HL-60 (cell line): ENCODE data around the gene BDP1.

Source experiments
- POLR2AphosphoS5 ChIP-seq: IDR thresholded peaks from 2 replicates; pipeline ENCODE4 v1.6.1; 2012; ENCODE audit warnings: low read depth
- SPI1 ChIP-seq: IDR thresholded peaks from 2 replicates; pipeline ENCODE4 v1.6.1; 2012; ENCODE audit warnings: low read depth, mild to moderate bottlenecking, borderline replicate concordance
- TF ChIP-seq, protein P1 (sequence below): IDR thresholded peaks from one replicate; pipeline ENCODE4 v1.5.1; 2011; ENCODE audit warnings: low read length, control low read depth, inconsistent platforms; ENCODE audit not compliant: insufficient read depth
- TF ChIP-seq, protein P2 (sequence below): IDR thresholded peaks from 2 replicates; pipeline ENCODE4 v1.6.1; 2012; ENCODE audit warnings: low read depth; ENCODE audit not compliant: insufficient replicate concordance

DNA sequence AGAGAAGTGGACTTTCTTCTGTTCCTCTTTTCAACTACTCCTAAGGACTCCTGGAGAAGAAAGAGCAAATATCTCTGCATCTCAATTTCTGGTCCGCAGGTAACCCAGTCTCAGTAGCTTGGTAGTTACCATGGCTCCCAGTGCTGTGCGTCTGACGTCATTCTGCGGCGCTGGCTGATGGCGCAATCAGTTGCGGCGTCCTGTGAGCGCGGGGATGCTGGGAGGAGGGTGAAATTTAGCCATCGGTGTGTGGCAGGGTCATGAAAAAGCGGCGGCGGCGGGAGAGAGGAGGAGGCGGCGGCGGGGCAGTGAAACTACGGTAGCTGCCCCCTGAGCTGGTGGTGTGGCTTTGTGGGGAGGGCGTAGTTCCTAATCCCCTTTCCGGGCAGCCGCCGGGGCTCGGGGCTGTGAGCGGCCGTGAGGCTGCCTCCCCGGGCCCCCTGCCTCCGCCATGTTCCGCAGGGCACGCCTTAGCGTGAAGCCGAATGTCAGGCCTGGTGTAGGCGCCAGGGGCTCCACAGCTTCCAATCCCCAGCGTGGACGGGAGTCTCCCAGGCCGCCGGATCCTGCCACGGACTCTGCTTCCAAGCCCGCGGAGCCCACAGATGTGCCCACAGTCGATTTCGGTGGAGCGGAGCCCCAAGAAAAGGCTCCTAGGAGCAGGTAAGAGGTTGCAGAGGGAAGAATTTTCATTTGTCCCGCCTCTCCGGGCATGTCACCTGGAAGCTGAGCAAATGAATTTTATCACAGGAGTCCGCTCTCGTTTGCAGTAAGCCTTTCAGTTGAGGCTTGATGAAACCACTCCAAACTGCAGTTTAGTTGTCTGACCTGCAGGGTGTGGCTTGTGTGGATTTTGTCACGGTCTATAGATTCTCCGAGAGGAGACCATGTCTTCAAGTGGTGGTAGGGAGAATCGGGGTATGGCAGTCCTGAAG is at the start of gene BDP1:
- TF ChIP-seq, protein P1, sequence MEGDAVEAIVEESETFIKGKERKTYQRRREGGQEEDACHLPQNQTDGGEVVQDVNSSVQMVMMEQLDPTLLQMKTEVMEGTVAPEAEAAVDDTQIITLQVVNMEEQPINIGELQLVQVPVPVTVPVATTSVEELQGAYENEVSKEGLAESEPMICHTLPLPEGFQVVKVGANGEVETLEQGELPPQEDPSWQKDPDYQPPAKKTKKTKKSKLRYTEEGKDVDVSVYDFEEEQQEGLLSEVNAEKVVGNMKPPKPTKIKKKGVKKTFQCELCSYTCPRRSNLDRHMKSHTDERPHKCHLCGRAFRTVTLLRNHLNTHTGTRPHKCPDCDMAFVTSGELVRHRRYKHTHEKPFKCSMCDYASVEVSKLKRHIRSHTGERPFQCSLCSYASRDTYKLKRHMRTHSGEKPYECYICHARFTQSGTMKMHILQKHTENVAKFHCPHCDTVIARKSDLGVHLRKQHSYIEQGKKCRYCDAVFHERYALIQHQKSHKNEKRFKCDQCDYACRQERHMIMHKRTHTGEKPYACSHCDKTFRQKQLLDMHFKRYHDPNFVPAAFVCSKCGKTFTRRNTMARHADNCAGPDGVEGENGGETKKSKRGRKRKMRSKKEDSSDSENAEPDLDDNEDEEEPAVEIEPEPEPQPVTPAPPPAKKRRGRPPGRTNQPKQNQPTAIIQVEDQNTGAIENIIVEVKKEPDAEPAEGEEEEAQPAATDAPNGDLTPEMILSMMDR, result no peak
- peak; percentile 62; the same call in 1 of the 2 replicates for TF ChIP-seq POLR2AphosphoS5
- TF ChIP-seq SPI1, result no peak
- TF ChIP-seq, protein P2, sequence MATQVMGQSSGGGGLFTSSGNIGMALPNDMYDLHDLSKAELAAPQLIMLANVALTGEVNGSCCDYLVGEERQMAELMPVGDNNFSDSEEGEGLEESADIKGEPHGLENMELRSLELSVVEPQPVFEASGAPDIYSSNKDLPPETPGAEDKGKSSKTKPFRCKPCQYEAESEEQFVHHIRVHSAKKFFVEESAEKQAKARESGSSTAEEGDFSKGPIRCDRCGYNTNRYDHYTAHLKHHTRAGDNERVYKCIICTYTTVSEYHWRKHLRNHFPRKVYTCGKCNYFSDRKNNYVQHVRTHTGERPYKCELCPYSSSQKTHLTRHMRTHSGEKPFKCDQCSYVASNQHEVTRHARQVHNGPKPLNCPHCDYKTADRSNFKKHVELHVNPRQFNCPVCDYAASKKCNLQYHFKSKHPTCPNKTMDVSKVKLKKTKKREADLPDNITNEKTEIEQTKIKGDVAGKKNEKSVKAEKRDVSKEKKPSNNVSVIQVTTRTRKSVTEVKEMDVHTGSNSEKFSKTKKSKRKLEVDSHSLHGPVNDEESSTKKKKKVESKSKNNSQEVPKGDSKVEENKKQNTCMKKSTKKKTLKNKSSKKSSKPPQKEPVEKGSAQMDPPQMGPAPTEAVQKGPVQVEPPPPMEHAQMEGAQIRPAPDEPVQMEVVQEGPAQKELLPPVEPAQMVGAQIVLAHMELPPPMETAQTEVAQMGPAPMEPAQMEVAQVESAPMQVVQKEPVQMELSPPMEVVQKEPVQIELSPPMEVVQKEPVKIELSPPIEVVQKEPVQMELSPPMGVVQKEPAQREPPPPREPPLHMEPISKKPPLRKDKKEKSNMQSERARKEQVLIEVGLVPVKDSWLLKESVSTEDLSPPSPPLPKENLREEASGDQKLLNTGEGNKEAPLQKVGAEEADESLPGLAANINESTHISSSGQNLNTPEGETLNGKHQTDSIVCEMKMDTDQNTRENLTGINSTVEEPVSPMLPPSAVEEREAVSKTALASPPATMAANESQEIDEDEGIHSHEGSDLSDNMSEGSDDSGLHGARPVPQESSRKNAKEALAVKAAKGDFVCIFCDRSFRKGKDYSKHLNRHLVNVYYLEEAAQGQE, result no peak
